K562 (cell line): ENCODE measurements around the gene CRIP1. TPM values are rescaled to one million over a fixed set of nuclear protein-coding genes. Genes with fewer than 3 reads are reported as not detected.

Experiments
- ATAC-seq: fragments of 200-7000 bp; cut with Tn5 transposase; 3 replicates; pipeline ENCODE4 v1.9.1; 2020; ENCODE audit warnings: moderate library complexity
- BruUV-seq: library from RNA; stranded (reverse); fragments of 400-500 nt; replicated peaks from 2 replicates; lab custom pipeline; 2021; lab: Mats Ljungman, UMichigan
- CTCF ChIA-PET: fragments of 300-600 bp; formaldehyde crosslinking; extraction: SDS; loops from one replicate; lab custom pipeline; 2021; ENCODE audit warnings: low intra/inter-chr PET ratio; lab: Yijun Ruan, JAX
- POLR2A ChIA-PET: fragments of 300-600, 350-650 bp; sonication (Branson Sonifier 250); formaldehyde crosslinking; extraction: SDS; loops from one replicate; lab custom pipeline; 2021; ENCODE audit warnings: antibody characterized with exemption, inconsistent platforms; lab: Yijun Ruan, JAX
- DNase-seq, 4 experiments: peaks; one replicate each; pipeline versions ENCODE4 v3.0.0 to v3.0.0-alpha.2; 2011 to 2018; ENCODE audit warnings: low spot score in 3 of 4, mixed read lengths in 3 of 4; ENCODE audit errors: extremely low read depth in 1 of 4
- FAIRE-seq: peaks from 2 replicates; lab custom pipeline; 2011; peaks lifted over from hg19 to GRCh38; lab: Jason Lieb, UNC
- H2AFZ ChIP-seq: 2 replicates; pipeline ENCODE4 v1.6.0; 2011; ENCODE audit warnings: low read depth, low read length, control low read depth, inconsistent platforms
- H3K27ac ChIP-seq: fragments of 200-600 bp; 3 replicates; pipeline ENCODE4 v1.8.0; 2011; ENCODE audit warnings: low read depth, mild to moderate bottlenecking, control low read depth, inconsistent platforms, low read length, moderate library complexity, mixed read lengths; ENCODE audit errors: extremely low read depth
- H3K27me3 ChIP-seq, 2 experiments: fragments of 300-600 bp in 1 of 2; 2 replicates in 1 of 2; 3 replicates in 1 of 2; pipeline versions ENCODE4 v1.6.0 to v1.8.0; 2011; ENCODE audit warnings: inconsistent platforms in 2 of 2, low read length in 2 of 2, mild to moderate bottlenecking in 1 of 2, mixed read lengths in 1 of 2, moderate library complexity in 1 of 2; ENCODE audit not compliant: control insufficient read depth in 2 of 2, insufficient read depth in 2 of 2
- H3K36me3 ChIP-seq: fragments of 300-600 bp; 3 replicates; pipeline ENCODE4 v1.8.0; 2011; ENCODE audit warnings: mild to moderate bottlenecking, low read length, inconsistent platforms; ENCODE audit not compliant: control insufficient read depth, insufficient read depth
- H3K4me1 ChIP-seq, 2 experiments: fragments of 200-600 bp in 1 of 2; replicated peaks in 1 of 2; 2 replicates in 1 of 2; 3 replicates in 1 of 2; pipeline versions ENCODE4 v1.5.1 to v1.8.0; 2011; ENCODE audit warnings: inconsistent platforms in 2 of 2, low read length in 2 of 2, mild to moderate bottlenecking in 1 of 2, mixed read lengths in 1 of 2, moderate library complexity in 1 of 2; ENCODE audit not compliant: control insufficient read depth in 2 of 2, insufficient read depth in 2 of 2
- H3K4me2 ChIP-seq: 2 replicates; pipeline ENCODE4 v1.6.1; 2011; ENCODE audit warnings: low read length, control low read depth, inconsistent platforms, mixed read lengths; ENCODE audit not compliant: insufficient read depth
- H3K4me3 ChIP-seq: fragments of 200-600 bp; sonication (generic), shearing (Covaris generic); 2 replicates; pipeline ENCODE4 v1.5.1; 2016; ENCODE audit warnings: control low read depth, inconsistent platforms
- H3K79me2 ChIP-seq: fragments of 200-600 bp; 3 replicates; pipeline ENCODE4 v1.8.0; 2011; ENCODE audit warnings: low read length, inconsistent platforms; ENCODE audit not compliant: control insufficient read depth, insufficient read depth
- H3K9ac ChIP-seq, 2 experiments: 2 replicates each; pipeline versions ENCODE4 v1.6.0 to v1.6.1; 2011; ENCODE audit warnings: low read depth in 2 of 2, low read length in 2 of 2, control low read depth in 1 of 2, inconsistent platforms in 1 of 2, mild to moderate bottlenecking in 1 of 2, mixed read lengths in 1 of 2; ENCODE audit not compliant: insufficient read depth in 1 of 2
- H3K9me1 ChIP-seq: one replicate; pipeline ENCODE4 v1.6.0; 2011; ENCODE audit warnings: inconsistent platforms, mild to moderate bottlenecking, low read length, moderate library complexity; ENCODE audit not compliant: control insufficient read depth, insufficient read depth
- H3K9me3 ChIP-seq: replicated peaks from 2 replicates; pipeline ENCODE4 v1.5.1; 2011; ENCODE audit warnings: low read depth, low read length, inconsistent platforms; ENCODE audit not compliant: control insufficient read depth, insufficient read depth
- H4K20me1 ChIP-seq: replicated peaks from 2 replicates; pipeline ENCODE4 v1.6.1; 2011; ENCODE audit warnings: low read length, inconsistent platforms, mixed read lengths; ENCODE audit not compliant: control insufficient read depth, insufficient read depth
- EZH2 ChIP-seq: IDR thresholded peaks from 2 replicates; pipeline ENCODE4 v1.6.1; 2012; ENCODE audit warnings: low read depth, mild to moderate bottlenecking, inconsistent platforms, low read length, borderline replicate concordance
- POLR2G ChIP-seq: fragments of 200-400 bp; formaldehyde crosslinking; IDR thresholded peaks from 2 replicates; pipeline ENCODE4 v1.6.1; 2017; ENCODE audit warnings: low read depth, mild to moderate bottlenecking, antibody characterized with exemption, low read length, moderate library complexity
- WGBS: fragments of 100-300 bp; shearing (Covaris generic); methylation state at CpG from one replicate; pipeline ENCODE4 v1.1.6; 2016; ENCODE audit warnings: low coverage, mixed read lengths; ENCODE audit not compliant: insufficient coverage; ENCODE audit errors: missing lambda C conversion rate; 5-methylcytosine and 5-hydroxymethylcytosine counted together
- in situ Hi-C: fragments of 300-500 bp; cut with MboI; formaldehyde crosslinking; loops from 4 replicates; pipeline ENCODE4 v1.15.0; 2018; ENCODE audit warnings: inconsistent platforms, mixed read lengths
- intact Hi-C: fragments of 100-400 bp; cut with micrococcal nuclease; formaldehyde crosslinking; loops from 2 replicates; pipeline ENCODE4 v1.14.2; 2022
- polyA plus RNA-seq, 8 experiments: library from polyadenylated mRNA; depleted of rRNA in 4 of 8; stranded (reverse) in 5 of 8; unstranded in 3 of 8; fragments of >200 nt; fragmentation: Nextera tagmentation in 2 of 8; fragmentation: Illumina TruSeq in 1 of 8; extraction: Ambion mirVana in 2 of 8; extraction: Trizol in 1 of 8; gene quantifications; 2 replicates each; pipeline versions ENCODE4 v1.2.1 to v1.2.3, GENCODE V29; 2011 to 2014; ENCODE audit warnings: inconsistent platforms in 1 of 8, missing spikeins in 1 of 8
- total RNA-seq, 7 experiments: library from RNA; depleted of rRNA in 6 of 7; stranded (reverse); fragments of >200 nt in 6 of 7; fragmentation: Illumina TruSeq in 2 of 7; extraction: Trizol in 2 of 7; gene quantifications; 2 replicates each; pipeline versions ENCODE4 v1.2.1 to v1.2.3, GENCODE V29; 2011 to 2021; ENCODE audit warnings: low replicate concordance in 1 of 7

The CRIP1 gene
- total and polyA plus RNA-seq, 9 of the 15 experiments (the other 6 are each of a cell fraction or from before 2014, with no cell fraction given) = 0.11 to 0.58 (median 0.14) TPM; not detected in 6

DNA sequence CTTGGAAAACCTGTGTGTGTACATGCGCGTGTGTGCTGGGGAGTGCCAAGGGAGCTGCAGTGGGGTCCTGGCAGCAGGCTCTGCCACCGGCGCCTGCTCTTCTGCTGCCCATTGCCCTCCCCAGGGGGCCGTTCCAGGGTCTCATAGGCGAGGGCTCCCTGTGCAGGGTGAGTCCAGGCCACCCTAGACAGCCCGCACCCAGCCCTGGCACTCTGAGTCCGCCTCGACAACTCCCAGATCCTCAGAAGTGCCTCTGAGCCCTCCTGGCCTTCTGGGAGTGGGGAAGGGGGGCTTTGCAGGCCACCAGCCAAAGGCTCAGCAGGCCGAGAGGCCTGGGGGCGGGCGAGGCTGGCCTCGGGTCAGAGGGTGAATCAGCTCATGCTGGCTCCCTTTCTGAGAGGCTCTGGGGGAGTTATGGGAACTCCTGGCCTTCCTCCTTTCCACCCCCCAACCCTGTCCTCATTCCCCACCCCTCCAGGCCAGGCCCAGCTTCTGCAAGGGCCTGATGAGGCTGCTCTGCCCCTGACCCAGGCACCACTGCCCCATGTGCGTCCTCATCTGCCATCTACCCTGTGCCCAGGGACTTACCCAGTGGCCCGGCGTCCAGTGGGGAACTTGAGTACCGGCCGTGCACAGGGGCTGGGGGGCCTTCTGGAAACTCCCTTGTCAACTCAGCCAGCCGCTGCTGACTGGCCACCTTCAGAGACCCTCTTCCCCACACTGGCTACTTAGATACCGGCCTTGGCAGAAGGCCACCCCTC lies 2.3 kb downstream of the CRIP1 start:
- Histone ChIP-seq H3K4me3 (no peak overlapping the region), H3K27ac (no peak overlapping the region), H3K4me1 (peaks cover 6 to 86% of the 10 kb centered on the region in 2 experiments), H3K9ac (peak overlapping the region in 1 of 2 experiments; percentile 94; a peak in 3 of 4 replicates), H2AFZ (no peak overlapping the region), H4K20me1 (peaks cover 6% of the 10 kb centered on the region), H3K36me3 (peaks cover 2% of the 10 kb centered on the region; the same call in 1 of the 3 replicates), H3K79me2 (peaks cover 5% of the 10 kb centered on the region; the same call in 2 of the 3 replicates), H3K4me2 (no peak overlapping the region; the same call in 1 of the 2 replicates), H3K9me3 (no peaks in the 10 kb centered on the region), H3K9me1 (no peaks in the 10 kb centered on the region), H3K27me3 (no peaks in the 10 kb centered on the region)
- TF ChIP-seq EZH2 (no peak), POLR2G (0 out of 2 replicates have a peak, but pooled peaks have one; percentile 28)
- in situ Hi-C loops = loop anchor here (5.0 kb wide), 1 partner anchor 117 kb away; no protein-coding TSS in a partner anchor
- DNase-seq = peak in 1 of 4 experiments; percentile 27
- BruUV-seq = TSS peak; percentile 59
- 64% methylated on average over 18 of the region's 20 CpGs for WGBS
- no peak for FAIRE-seq
- POLR2A ChIA-PET = interaction anchor here (1.9 kb wide), 1 partner anchor 8 kb away, joined by 12 read pairs; no protein-coding TSS in a partner anchor
- intact Hi-C loops = loop anchor here (5.0 kb wide), 1 partner anchor 42 kb away; no protein-coding TSS in a partner anchor
- no peak for ATAC-seq
- CTCF ChIA-PET = interaction anchor here (0.7 to 2.0 kb wide), 2 partner anchors 17 to 118 kb away, joined by 4 to 16 read pairs; no protein-coding TSS in a partner anchor
